ENCODE data around the gene PGBD4. TPM values are rescaled to one million over a fixed set of nuclear protein-coding genes. Genes with fewer than 3 reads are reported as not detected.

Gene PGBD4
- total and polyA plus RNA-seq, 2 of the 13 experiments (the other 11 are each of a cell fraction or from before 2014, with no cell fraction given), result 1.4 to 1.7 TPM

GRCh38 chr15:34101366-34102174 lies at the start of gene PGBD4, which contains the start of gene EMC7 (continued):
- TF ChIP-seq, protein P1, sequence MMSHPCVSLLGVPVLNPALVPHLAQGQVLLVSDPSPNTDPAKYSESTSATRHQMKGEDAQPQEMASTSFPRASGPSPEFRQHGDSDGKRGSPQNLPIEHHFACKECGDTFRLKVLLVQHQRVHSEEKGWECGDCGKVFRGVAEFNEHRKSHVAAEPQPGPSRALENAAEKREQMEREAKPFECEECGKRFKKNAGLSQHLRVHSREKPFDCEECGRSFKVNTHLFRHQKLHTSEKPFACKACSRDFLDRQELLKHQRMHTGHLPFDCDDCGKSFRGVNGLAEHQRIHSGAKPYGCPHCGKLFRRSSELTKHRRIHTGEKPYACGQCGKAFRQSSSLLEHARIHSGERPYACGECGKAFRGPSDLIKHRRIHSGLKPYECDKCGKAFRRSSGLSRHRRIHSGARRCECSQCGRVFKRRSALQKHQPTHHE (CRISPR knock-in tag; IDR thresholded peaks at IDR 0.05; ENCODE audit: borderline replicate concordance), result 0 out of 2 replicates have a peak, but pooled peaks have one; percentile 25
- TF ChIP-seq NFYC (CRISPR knock-in tag; IDR thresholded peaks at IDR 0.05) (peak; percentile 89), MTA1 (CRISPR knock-in tag; IDR thresholded peaks at IDR 0.05; ENCODE audit: borderline replicate concordance) (peak; percentile 56; the same call in 1 of the 2 replicates), KDM5B (CRISPR knock-in tag; IDR thresholded peaks at IDR 0.05; ENCODE audit: borderline replicate concordance) (peak; percentile 52; the same call in 1 of the 2 replicates), POLR2A (IDR thresholded peaks at IDR 0.05; ENCODE audit: insufficient read depth in 1 of 2, low read depth in 2 of 2, low read length in 2 of 2) (peak; percentile 86 to 93), ZNF382 (CRISPR knock-in tag; IDR thresholded peaks at IDR 0.05; ENCODE audit: borderline replicate concordance) (no peak), HINFP (CRISPR knock-in tag; IDR thresholded peaks at IDR 0.05; ENCODE audit: low read depth) (no peak), ZNF350 (CRISPR knock-in tag; IDR thresholded peaks at IDR 0.05; ENCODE audit: borderline replicate concordance, low read depth) (peak; percentile 89), ZBTB42 (CRISPR knock-in tag; IDR thresholded peaks at IDR 0.05) (peak; percentile 36; the same call in 1 of the 2 replicates), ZNF207 (IDR thresholded peaks at IDR 0.05; ENCODE audit: borderline replicate concordance) (no peak), REST (IDR thresholded peaks at IDR 0.05; ENCODE audit: borderline replicate concordance in 1 of 2, low read depth in 1 of 2, low read length in 2 of 2) (peak in 1 of 2 experiments; percentile 10; a peak in 1 of 4 replicates), MEIS2 (CRISPR knock-in tag; IDR thresholded peaks at IDR 0.05) (peak; percentile 55), STAT5B (CRISPR knock-in tag; IDR thresholded peaks at IDR 0.05) (no peak), ZNF839 (CRISPR knock-in tag; IDR thresholded peaks at IDR 0.05; ENCODE audit: borderline replicate concordance) (peak; percentile 92; the same call in 1 of the 2 replicates)
- TF ChIP-seq, protein P2, sequence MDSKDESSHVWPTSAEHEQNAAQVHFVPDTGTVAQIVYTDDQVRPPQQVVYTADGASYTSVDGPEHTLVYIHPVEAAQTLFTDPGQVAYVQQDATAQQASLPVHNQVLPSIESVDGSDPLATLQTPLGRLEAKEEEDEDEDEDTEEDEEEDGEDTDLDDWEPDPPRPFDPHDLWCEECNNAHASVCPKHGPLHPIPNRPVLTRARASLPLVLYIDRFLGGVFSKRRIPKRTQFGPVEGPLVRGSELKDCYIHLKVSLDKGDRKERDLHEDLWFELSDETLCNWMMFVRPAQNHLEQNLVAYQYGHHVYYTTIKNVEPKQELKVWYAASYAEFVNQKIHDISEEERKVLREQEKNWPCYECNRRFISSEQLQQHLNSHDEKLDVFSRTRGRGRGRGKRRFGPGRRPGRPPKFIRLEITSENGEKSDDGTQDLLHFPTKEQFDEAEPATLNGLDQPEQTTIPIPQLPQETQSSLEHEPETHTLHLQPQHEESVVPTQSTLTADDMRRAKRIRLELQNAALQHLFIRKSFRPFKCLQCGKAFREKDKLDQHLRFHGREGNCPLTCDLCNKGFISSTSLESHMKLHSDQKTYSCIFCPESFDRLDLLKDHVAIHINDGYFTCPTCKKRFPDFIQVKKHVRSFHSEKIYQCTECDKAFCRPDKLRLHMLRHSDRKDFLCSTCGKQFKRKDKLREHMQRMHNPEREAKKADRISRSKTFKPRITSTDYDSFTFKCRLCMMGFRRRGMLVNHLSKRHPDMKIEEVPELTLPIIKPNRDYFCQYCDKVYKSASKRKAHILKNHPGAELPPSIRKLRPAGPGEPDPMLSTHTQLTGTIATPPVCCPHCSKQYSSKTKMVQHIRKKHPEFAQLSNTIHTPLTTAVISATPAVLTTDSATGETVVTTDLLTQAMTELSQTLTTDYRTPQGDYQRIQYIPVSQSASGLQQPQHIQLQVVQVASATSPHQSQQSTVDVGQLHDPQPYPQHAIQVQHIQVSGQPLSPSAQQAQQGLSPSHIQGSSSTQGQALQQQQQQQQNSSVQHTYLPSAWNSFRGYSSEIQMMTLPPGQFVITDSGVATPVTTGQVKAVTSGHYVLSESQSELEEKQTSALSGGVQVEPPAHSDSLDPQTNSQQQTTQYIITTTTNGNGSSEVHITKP (CRISPR knock-in tag; IDR thresholded peaks at IDR 0.05; ENCODE audit: low read depth), result no peak

Data from HepG2 (cell line).